Activated CD8-positive, alpha-beta T cell treated with anti-CD3 and anti-CD28 coated beads, Interleukin-2, amount 10 ng/mL, durations not matched to agents 7 days and 5 days (primary cell): Measurements from ENCODE around the gene PEX11B. TPM values are rescaled to one million over a fixed set of nuclear protein-coding genes. Genes with fewer than 3 reads are reported as not detected.

ENCODE experiments used
- ATAC-seq: fragments of 150-1000 bp; cut with Tn5 transposase; one replicate; pipeline ENCODE4 v1.10.0; 2021; ENCODE audit warnings: moderate library complexity
- CTCF ChIA-PET: fragments of 350-600 bp; sonication (Branson Sonifier 250); formaldehyde crosslinking; loops from one replicate; lab custom pipeline; 2021; ENCODE audit warnings: antibody characterized with exemption; lab: Charles Lee
- POLR2A ChIA-PET: fragments of 350-600 bp; sonication (Branson Sonifier 250); formaldehyde crosslinking; loops from one replicate; lab custom pipeline; 2021; ENCODE audit warnings: antibody characterized with exemption; lab: Charles Lee
- DNase-seq: peaks from one replicate; pipeline ENCODE4 v3.0.0-alpha.2; 2020
- H3K27ac Mint-ChIP-seq: one replicate; pipeline ENCODE4 v1.8.0; 2021; ENCODE audit warnings: mild to moderate bottlenecking, mixed read lengths
- H3K27me3 Mint-ChIP-seq: one replicate; pipeline ENCODE4 v1.8.0; 2021; ENCODE audit warnings: low read depth, mixed read lengths
- H3K36me3 Mint-ChIP-seq: one replicate; pipeline ENCODE4 v1.8.0; 2021; ENCODE audit warnings: low read depth, mixed read lengths
- H3K4me1 Mint-ChIP-seq: one replicate; pipeline ENCODE4 v1.8.0; 2021; ENCODE audit warnings: low read depth, mixed read lengths
- H3K4me3 Mint-ChIP-seq: one replicate; pipeline ENCODE4 v1.8.0; 2021; ENCODE audit warnings: mild to moderate bottlenecking, mixed read lengths
- H3K9me3 Mint-ChIP-seq: one replicate; pipeline ENCODE4 v1.8.0; 2022; ENCODE audit warnings: mixed read lengths; ENCODE audit not compliant: insufficient read depth
- total RNA-seq, 2 experiments: library from RNA; stranded (reverse); gene quantifications; one replicate each; pipeline ENCODE4 v1.2.3, GENCODE V29; 2021

PEX11B gene, protein sequence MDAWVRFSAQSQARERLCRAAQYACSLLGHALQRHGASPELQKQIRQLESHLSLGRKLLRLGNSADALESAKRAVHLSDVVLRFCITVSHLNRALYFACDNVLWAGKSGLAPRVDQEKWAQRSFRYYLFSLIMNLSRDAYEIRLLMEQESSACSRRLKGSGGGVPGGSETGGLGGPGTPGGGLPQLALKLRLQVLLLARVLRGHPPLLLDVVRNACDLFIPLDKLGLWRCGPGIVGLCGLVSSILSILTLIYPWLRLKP
- total RNA-seq: 10 to 100 TPM; 33.3 to 35.9 TPM

DNA sequence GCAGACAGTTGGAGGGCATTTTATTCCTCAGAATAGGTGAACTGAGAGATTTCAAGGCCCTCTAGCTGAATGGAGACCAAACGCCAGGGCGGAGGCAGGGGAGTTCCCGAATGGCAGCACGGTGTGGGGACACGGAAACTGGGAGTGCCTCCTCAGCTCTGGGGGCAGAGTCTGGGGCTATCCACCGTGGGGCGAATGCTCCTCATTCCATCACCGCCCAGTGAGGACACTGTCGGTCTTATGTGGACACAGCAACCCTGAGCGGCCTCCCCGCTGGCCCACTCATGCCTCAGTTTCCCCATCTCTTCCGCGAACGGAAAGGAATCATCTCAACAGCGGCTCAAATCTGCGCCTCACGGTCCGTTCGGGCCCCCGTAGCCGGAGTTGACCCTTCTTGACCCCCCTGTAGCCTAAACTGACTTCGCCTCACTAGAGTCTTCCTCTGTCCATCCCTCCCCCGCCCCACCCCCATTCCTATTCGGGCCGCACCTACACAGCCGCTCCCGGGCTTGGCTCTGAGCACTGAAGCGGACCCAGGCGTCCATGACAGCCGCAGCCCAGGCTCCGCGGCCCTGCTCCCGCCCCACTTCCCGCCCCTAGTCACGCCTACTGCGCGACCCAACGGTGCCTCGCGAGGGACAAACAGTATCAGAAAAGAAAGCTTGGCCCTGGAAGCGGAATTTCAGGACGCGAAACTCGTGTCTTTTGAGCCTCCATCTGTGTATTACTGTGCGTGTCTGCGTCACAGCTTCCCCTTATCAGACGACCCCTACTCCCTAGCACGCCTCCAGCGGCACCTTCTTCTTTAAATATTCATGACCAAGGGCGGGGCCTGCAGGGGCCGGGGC lies at the start of gene PEX11B:
PEX11B (minus strand) TSS at position 574 of the 848 bp plus-strand sequence; CDS start at position 545, 29 bp downstream.
- peaks cover 30% of the 10 kb centered on the region for H3K36me3 Mint-ChIP-seq
- no peaks in the 10 kb centered on the region for H3K27me3 Mint-ChIP-seq
- peak within 1 kb of the TSS; percentile 99 for H3K27ac Mint-ChIP-seq
- POLR2A ChIA-PET: interaction anchor here (0.9 to 2.7 kb wide), 15 partner anchors 10 to 119 kb away, joined by 4 to 36 read pairs (median 6); partner anchors contain the start of genes ANKRD34A, NUDT17, PIAS3 and POLR3C
- peak within 1 kb of the TSS; percentile 92 for H3K4me3 Mint-ChIP-seq
- DNase-seq (peak; percentile 94), ATAC-seq (peak; percentile 94)
- peaks cover 34% of the 10 kb centered on the region for H3K4me1 Mint-ChIP-seq
- CTCF ChIA-PET: interaction anchor here (0.7 to 2.5 kb wide), 7 partner anchors 9 to 73 kb away, joined by 4 to 15 read pairs (median 6); partner anchors contain the start of genes ITGA10, LIX1L, NUDT17 and PIAS3
- H3K9me3 Mint-ChIP-seq: no peaks in the 10 kb centered on the region

DNA sequence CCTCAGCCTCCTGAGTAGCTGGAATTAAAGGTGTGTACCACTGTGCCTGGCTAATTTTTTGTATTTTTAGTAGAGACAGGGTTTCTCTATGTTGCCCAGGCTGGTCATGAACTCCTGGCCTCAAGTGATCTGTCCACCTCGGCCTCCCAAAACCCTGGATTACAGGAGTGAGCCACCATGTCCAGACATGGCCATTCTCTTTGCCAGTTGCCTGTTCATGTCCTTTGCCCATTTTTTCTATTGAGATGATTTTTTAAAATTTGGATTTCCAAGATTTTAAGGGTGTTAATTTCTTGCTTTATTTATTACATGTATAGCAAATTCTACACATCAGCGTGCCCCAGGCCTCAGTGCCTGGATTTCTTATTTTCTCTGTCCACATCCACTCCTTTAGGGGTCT lies 48.8 kb upstream of the PEX11B start:
- Mint-ChIP-seq H3K27ac (no peak overlapping the region), H3K4me1 (peaks cover 26% of the 10 kb centered on the region), H3K36me3 (peaks cover 22% of the 10 kb centered on the region), H3K27me3 (no peaks in the 10 kb centered on the region), H3K4me3 (no peak overlapping the region), H3K9me3 (peaks cover 4% of the 10 kb centered on the region)
- ChIA-PET CTCF (interaction anchor here (1.1 to 2.4 kb wide), 3 partner anchors 11 to 57 kb away, joined by 3 to 13 read pairs (median 8); partner anchors contain the start of gene ITGA10), POLR2A (no interaction called here)
- ATAC-seq (no peak), DNase-seq (no peak)

DNA sequence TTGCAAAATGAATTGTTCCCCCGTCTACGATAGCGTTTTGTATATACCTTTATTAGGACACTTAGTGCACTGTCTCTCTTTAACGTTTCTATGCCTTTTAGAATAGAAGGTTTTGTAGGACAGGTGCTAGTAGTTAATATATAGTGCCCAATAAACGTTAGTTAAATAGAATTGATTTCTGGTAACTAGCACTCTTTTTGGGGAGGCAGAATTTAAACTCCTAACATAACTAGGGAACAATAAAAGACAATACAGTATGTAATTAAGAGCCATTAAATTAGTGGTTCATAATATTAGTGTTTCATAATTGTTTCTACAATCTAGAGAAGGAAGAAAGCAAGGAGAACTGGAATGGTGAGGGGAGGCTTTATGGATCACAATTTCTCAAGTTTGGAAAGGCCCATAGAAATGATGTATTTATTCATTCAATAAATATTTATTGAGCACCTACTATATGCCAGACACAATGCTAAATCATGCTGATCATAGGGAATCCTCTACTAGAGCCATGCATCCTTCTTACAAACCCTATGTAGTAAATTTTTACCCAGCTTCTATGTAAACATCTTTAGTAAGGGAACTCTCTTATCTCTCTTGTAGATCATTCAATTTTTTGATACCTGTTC lies 46.7 kb upstream of the PEX11B start:
- ChIA-PET POLR2A (interaction anchor here (1.0 to 3.2 kb wide), 17 partner anchors 15 to 120 kb away, joined by 3 to 58 read pairs (median 9); partner anchors contain the start of genes NUDT17, PEX11B, PIAS3 and RBM8A), CTCF (interaction anchor here (0.8 to 6.8 kb wide), 13 partner anchors 13 to 119 kb away, joined by 3 to 98 read pairs (median 6); partner anchors contain the start of genes NUDT17, PIAS3 and RBM8A)
- Mint-ChIP-seq H3K4me3 (peak overlapping the region; percentile 93), H3K36me3 (peaks cover 22% of the 10 kb centered on the region), H3K9me3 (peaks cover 4% of the 10 kb centered on the region), H3K4me1 (peaks cover 42% of the 10 kb centered on the region), H3K27ac (peak overlapping the region; percentile 91), H3K27me3 (no peaks in the 10 kb centered on the region)
- DNase-seq (no peak), ATAC-seq (no peak)

DNA sequence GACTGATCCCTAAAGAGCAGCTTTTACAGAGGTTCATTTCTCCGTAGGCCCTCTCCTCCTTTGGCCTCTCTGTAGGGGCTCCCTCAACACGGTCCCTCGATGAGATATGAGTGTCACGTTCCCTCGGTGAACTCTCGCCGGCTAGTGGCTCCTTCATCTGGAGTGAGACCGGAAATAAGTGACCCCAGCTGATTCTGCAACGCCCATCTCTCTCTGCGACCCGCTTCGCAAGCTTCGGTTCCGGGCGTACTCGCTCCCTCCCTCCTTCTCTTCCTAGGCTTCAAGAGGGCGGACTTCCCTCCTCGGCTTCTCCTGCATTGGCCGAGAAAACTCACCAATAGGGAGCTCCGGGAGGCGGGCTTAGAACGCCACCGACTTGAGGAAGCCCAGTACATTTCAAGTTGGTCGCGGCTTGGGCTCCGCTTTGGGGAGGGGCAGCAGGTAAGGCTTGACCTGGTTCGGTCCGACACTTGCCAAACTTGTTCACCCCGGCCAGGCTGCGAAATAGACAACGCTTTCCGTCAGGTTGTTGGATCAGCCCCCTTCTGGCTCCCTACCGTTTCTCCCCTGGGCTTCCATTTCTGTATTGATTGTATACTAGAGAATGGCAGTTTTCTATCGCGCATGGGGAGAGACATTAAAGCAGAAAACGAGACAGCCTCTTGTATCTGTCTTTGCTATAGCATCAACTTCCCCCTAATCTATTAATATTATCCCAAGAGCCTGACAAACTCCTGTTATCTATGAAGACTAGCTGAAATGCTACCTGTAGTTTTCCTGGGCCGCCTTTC lies 46.0 kb upstream of the PEX11B start, which contains the start of the genes ANKRD34A and POLR3GL:
ANKRD34A (minus strand) TSS at position 248 of the 791 bp plus-strand sequence. CDS start 2,816 bp downstream, outside the sequence.
POLR3GL (plus strand) TSS at position 363 of the 791 bp plus-strand sequence. CDS start 10,176 bp downstream, outside the sequence.
- no peaks in the 10 kb centered on the region for H3K27me3 Mint-ChIP-seq
- H3K9me3 Mint-ChIP-seq: peaks cover 4% of the 10 kb centered on the region
- H3K4me3 Mint-ChIP-seq: peak within 1 kb of the TSS; percentile 93
- ChIA-PET POLR2A (interaction anchor here (0.6 to 3.2 kb wide), 22 partner anchors 8 to 140 kb away, joined by 3 to 58 read pairs (median 6); partner anchors contain the start of genes NUDT17, PEX11B, PIAS3 and POLR3C), CTCF (interaction anchor here (0.8 to 6.8 kb wide), 19 partner anchors 14 to 118 kb away, joined by 3 to 98 read pairs (median 5); partner anchors contain the start of genes ITGA10, NUDT17, PIAS3 and RBM8A)
- peak; percentile 92 for ATAC-seq
- peaks cover 18% of the 10 kb centered on the region for H3K36me3 Mint-ChIP-seq
- H3K4me1 Mint-ChIP-seq: peaks cover 47% of the 10 kb centered on the region
- DNase-seq: peak; percentile 96
- H3K27ac Mint-ChIP-seq: peak within 1 kb of the TSS; percentile 91

DNA sequence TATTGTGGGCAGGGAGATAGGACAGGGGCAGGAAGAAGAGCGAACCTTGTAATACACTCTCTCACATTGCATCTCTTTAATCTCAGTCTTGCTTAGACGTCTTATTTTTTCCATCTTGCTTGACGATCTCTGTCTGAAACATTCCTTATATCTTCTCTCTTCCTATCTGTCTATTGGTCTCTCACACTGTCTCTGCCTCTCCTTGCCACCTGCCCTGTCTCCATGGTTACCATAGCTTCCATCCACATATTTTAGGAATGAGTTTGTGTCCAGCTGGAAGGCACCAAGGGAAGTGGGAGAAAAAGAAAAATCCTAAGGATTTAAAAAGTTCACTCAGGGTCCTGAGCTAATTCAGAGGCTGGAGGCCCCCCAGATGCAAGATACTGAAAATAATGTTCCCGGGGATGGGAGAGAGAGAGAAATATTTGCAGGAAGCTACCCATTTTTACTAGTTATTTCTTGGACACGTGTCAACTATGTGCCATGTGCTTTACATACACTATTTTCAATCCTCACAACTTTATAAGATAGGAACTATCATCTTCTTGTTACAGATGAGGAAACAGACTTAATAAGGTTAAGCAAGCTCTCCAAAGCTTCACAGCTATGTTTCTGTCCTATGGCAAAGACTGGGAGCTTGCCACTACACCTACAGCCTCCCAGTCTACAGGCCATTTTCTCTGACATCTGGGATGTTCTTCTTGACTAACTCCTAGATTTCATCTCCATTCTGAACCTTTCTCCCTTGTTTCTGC lies 44.9 kb upstream of the PEX11B start:
- Mint-ChIP-seq H3K4me1 (peaks cover 58% of the 10 kb centered on the region), H3K27ac (peak overlapping the region; percentile 91)
- POLR2A ChIA-PET: interaction anchor here (0.6 to 3.2 kb wide), 20 partner anchors 9 to 139 kb away, joined by 3 to 58 read pairs (median 8); partner anchors contain the start of genes NUDT17, PEX11B, PIAS3 and POLR3C

DNA sequence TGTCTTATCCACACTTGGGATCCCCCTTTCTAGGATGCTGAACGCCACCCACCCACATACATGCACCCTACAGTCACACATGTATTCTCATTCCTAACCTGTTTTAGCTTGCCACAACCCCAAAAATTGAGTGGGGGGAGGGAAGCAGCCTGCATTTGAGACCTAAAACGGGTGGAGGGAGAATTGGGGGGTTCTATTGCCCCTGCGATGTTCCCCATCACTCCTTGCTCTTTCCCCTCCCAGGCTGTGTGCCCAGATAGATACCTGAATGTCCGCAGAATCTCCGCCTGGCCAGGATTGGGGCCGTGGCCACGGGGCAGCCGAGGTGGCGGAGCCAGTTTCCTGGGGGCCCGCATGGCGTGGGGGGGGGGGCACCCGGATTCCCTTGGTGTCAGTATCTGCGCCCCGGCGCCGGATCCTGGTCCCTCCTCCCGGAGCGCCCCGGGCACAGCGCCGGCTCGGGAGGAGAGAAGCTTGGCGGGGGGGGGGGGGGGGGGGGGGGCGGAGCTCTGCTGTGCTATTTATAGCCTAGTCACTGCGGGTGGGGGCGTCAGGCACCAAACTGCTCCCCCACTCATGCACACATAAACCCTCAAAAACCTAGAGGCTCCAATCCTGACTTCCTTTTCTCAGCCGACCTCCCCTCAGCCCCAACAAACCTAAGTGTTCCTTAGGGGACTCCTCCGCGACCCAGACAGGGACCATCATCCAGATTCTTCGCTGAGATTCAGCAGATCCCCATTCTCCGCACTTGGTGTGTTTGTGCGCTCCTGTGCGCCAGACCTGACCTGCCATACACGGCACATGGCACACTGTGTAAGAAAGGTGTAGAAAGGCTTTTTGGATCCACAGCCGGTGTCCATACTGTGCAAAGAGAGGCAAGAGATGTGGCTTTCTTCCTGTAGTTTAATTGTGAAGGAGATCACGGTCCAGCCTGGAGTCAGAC lies 43.9 kb upstream of the PEX11B start:
- Mint-ChIP-seq H3K4me1 (peaks cover 63% of the 10 kb centered on the region), H3K27ac (peak overlapping the region; percentile 84), H3K27me3 (no peaks in the 10 kb centered on the region), H3K9me3 (no peaks in the 10 kb centered on the region), H3K36me3 (peaks cover 10% of the 10 kb centered on the region), H3K4me3 (peak overlapping the region; percentile 93)
- no peak for ATAC-seq
- peak; percentile 38 for DNase-seq
- CTCF ChIA-PET: interaction anchor here (1.0 to 7.3 kb wide), 7 partner anchors 11 to 116 kb away, joined by 3 to 98 read pairs (median 19); partner anchors contain the start of genes ITGA10, NUDT17 and RBM8A
- POLR2A ChIA-PET: interaction anchor here (2.4 to 3.2 kb wide), 2 partner anchors 17 to 35 kb away, joined by 14 to 58 read pairs; partner anchors contain the start of gene RBM8A

More for the DNA sequence above, 44.9 kb upstream of the PEX11B start:
- Mint-ChIP-seq H3K36me3 (peaks cover 16% of the 10 kb centered on the region), H3K9me3 (peaks cover 4% of the 10 kb centered on the region), H3K27me3 (no peaks in the 10 kb centered on the region), H3K4me3 (peak overlapping the region; percentile 93)
- ATAC-seq (no peak), DNase-seq (no peak)
- CTCF ChIA-PET: interaction anchor here (0.9 to 6.8 kb wide), 17 partner anchors 10 to 117 kb away, joined by 3 to 98 read pairs (median 6); partner anchors contain the start of genes ITGA10, NUDT17, PIAS3 and RBM8A

DNA sequence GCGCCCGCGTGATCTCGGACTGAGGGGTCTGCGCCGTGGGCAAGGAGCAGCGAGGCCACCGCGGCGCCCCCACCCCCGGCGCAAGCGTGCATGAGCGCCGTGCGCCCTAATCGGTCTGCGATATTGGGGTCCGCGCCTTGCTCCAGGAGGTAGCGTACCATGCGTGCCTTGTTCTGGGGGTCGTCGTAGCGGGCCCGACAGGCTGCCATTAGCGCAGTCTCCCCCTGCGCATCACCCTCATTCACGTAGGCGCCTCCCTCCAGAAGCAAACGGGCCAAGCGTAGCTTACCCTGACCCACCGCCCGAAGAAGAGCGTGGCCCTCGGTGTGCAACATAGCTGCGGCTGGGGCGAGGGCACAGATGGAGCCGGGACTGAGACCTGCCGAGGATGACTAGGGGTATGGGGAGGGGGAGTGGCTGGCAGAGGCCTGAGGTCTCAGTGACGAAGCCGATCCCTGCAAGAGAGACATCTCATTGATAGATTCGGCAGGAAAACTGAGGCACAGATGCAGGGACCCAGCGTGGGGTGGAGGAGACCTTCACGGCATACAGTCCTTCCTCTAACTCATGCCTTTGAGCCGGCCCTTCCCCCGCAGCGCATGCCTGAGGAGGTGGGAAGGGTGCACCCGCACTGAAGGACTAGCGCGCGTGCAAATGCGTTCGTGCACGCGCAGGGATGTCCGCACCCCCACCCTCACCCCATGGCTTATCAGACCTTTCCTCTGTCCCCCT lies 43.1 kb upstream of the PEX11B start:
- H3K27me3 Mint-ChIP-seq: no peaks in the 10 kb centered on the region
- H3K4me1 Mint-ChIP-seq: peaks cover 62% of the 10 kb centered on the region
- H3K27ac Mint-ChIP-seq: peak overlapping the region; percentile 84
- POLR2A ChIA-PET: interaction anchor here (2.4 kb wide), 1 partner anchor 34 kb away, joined by 14 read pairs; the partner anchor contains the start of gene RBM8A
- peaks cover 3% of the 10 kb centered on the region for H3K36me3 Mint-ChIP-seq
- H3K9me3 Mint-ChIP-seq: no peaks in the 10 kb centered on the region
- ATAC-seq: no peak
- CTCF ChIA-PET: interaction anchor here (6.4 to 7.3 kb wide), 3 partner anchors 17 to 115 kb away, joined by 46 to 98 read pairs (median 52); partner anchors contain the start of genes NUDT17 and RBM8A
- DNase-seq: peak; percentile 63
- H3K4me3 Mint-ChIP-seq: peak overlapping the region; percentile 87

DNA sequence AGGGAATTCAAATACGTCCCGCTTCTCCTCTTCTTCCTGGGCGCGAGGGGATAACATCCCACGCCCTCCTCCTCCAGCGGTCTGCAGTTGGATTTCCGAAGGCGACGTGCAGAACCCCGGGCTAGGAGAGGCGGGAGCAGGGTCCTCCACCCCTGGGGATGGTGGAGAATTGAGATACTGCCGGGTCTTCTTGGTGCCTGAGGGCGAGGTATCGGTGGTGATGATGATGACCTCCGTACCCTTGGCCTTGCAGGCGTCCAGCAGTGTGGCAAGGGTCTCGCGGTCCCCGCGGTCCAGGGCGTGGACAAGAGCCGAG lies 42.5 kb upstream of the PEX11B start:
- ATAC-seq (no peak), DNase-seq (no peak)
- Mint-ChIP-seq H3K9me3 (no peaks in the 10 kb centered on the region), H3K27me3 (no peaks in the 10 kb centered on the region), H3K27ac (peak overlapping the region; percentile 84), H3K4me1 (peaks cover 64% of the 10 kb centered on the region), H3K36me3 (peaks cover 3% of the 10 kb centered on the region), H3K4me3 (peak overlapping the region; percentile 87)
- POLR2A ChIA-PET: interaction anchor here (1.5 to 2.4 kb wide), 2 partner anchors 18 to 34 kb away, joined by 3 to 14 read pairs; partner anchors contain the start of gene RBM8A
- CTCF ChIA-PET: interaction anchor here (6.4 to 7.3 kb wide), 3 partner anchors 18 to 115 kb away, joined by 46 to 98 read pairs (median 52); partner anchors contain the start of genes NUDT17 and RBM8A
